Activated CD4-positive, alpha-beta T cell treated with anti-CD3 and anti-CD28 coated beads for 1 hour (primary cell): Measurements from ENCODE around the gene RUFY4.

Experiments used
- DNase-seq: peaks from one replicate; pipeline ENCODE4 v3.0.0-alpha.2; 2020

Gene RUFY4

DNA sequence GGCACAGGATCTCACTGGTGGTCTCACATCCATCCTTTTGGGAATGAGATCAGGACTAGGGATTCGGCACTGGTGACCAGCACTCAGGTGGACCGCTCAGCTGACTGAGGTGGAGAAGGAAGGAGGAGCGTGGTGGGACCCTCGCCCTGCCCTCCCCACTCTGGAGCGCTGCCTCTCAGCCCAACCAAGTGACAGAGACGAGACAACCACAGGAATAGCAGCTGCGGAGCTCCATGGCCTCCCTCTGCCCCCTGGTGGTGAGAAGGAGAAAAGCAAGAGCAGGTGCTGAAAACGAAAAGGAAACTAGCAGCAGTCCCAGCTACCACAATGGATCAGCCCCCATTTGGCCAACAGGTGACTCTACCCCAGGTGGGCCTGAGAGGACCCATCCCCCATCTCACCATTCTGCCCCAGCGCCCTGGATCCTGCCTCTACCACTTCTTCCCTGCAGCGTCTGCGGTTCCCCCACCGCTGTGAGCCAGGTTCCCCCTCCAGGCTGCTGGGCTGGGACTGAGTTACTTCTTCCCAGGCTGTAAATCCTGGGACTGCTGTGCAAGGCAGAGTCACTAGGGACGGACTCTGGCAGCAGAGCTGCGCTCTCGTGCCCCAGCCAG is at the start of gene RUFY4:
TSS of gene RUFY4 (plus strand) at position 533 of the 614 bp plus-strand sequence. CDS start 1,353 bp downstream, outside the sequence.
- DNase-seq: peak; percentile 43

- DNase-seq: no peak
These were observed 49.5 kb upstream of the RUFY4 start for GRCh38 chr2:218019411-218020060.

DNA sequence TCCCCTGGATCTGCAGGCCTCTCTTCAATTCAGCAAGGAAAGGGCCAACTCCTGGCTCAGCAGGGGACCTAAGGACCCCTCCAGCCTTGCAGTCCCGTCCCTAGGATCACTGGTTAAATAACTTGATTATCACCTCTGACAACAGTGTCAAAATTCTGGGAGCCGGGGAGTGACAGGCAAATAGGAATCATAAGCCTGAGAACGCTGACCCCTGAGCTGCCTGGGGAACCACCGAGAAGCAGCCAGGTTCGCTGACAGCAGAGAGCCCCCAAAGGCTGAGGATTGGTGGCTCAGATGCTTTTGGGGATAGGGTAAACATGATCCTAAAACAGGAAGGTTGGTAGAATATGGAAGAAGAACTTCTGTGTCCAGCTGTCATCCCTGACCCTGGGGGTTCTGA is 48.8 kb upstream of the RUFY4 start:
- no peak for DNase-seq

- DNase-seq: no peak
These were observed 48.0 kb upstream of the RUFY4 start for GRCh38 chr2:218020966-218021535.

DNA sequence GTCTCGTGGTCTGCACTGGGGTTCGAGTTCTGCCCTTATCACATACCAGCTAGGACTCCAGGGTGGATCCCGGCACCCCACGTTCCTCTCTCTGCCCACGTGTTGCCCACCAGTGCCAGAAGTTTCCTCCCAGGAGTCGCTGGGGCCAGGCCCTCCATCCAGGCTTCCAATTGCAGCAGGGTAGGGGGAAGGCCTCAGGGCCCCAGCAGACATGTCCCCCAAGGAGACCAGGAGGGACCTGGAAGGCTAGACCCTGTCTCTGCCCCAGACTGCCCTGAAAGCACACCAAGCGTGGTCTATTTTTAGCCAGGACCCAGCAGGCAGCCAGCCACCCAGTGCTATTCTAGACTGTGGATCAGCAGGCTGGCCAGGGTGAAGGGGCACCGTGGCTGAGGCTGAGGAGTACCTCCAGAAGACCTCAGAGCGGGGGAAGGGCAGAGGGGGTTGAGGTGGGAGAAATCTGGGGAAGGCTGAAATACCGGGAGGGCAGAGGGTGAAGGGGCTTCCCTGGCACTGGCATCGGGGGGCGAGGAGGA is 47.4 kb upstream of the RUFY4 start:
- no peak for DNase-seq

GRCh38 chr2:218022131-218022850 is 46.8 kb upstream of the RUFY4 start:
- no peak for DNase-seq

DNA sequence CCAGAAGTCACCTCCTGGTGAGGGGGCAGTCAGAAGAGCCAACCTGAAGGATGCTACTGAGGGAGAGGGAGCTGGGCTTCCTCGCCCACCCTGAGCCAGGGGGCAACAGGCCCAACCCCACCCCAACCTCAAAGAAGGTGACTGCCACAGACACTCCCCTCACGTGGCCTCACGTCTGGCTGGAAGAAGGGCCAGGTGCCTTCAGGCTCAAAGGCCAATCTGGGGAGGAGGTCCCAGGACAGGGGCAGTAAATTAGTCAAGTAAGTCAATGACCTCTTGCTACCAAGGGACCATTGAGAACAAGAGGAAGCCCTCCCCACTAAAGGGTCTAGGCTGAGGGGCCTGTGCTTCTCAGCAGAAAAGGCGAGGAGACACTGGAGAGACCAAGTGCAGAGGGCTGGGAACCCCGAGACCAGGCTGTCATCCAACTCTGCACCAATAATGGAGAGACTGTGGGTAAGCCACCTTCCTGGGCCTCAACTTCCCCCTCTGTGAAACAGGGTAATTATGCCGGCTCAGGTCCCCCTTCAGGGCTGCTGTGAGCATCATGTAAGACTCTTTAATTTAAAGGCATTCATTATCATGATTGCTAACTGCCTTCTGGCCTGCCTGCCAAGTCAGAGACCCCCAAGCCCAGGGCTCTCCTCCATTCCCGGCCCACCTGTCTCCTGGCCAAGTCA is 46.1 kb upstream of the RUFY4 start:
- DNase-seq: no peak

- no peak for DNase-seq
These were observed 45.4 kb upstream of the RUFY4 start for GRCh38 chr2:218023636-218024035.

DNA sequence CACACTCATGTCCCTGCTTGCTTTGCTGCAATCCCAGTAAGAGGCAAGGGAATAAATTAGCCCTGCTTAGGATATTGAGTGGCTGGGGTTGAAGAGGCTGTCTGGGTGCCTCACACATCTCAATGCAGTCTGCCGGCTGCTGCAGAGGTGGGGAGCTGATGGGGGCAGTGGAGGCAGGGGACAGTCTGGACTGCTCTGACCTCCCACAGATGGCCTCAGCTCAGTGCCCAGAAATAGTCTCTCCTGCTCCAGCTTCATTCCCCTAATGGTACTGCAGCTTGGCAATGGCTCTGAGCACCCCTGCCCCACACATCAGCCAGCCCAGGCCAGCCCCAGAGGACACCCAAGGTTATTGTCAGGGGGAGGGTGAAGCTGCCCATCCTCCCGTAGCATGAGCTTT is 44.7 kb upstream of the RUFY4 start:
- DNase-seq: no peak

- DNase-seq: no peak
These were observed 44.2 kb upstream of the RUFY4 start for GRCh38 chr2:218024871-218025270.

DNA sequence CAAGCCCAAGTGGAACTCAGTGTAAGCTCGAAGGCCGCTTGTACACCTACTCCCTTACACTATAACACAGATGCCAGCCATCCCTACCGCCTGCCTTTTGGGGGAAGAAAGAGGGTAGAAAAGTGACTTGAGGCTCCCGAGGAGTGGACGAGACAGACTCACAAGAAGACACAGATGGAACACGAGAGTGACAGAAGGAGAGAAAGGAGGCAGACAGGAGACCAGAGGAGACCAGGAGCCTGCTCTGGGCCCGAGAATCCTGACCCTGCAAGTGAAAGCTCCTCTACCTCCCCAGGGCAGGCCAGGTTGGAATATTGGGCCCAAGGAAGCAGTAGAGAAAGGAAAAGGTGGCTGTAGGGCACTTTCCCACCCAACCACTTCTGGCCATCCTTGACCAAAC is 42.8 kb upstream of the RUFY4 start:
- no peak for DNase-seq

DNA sequence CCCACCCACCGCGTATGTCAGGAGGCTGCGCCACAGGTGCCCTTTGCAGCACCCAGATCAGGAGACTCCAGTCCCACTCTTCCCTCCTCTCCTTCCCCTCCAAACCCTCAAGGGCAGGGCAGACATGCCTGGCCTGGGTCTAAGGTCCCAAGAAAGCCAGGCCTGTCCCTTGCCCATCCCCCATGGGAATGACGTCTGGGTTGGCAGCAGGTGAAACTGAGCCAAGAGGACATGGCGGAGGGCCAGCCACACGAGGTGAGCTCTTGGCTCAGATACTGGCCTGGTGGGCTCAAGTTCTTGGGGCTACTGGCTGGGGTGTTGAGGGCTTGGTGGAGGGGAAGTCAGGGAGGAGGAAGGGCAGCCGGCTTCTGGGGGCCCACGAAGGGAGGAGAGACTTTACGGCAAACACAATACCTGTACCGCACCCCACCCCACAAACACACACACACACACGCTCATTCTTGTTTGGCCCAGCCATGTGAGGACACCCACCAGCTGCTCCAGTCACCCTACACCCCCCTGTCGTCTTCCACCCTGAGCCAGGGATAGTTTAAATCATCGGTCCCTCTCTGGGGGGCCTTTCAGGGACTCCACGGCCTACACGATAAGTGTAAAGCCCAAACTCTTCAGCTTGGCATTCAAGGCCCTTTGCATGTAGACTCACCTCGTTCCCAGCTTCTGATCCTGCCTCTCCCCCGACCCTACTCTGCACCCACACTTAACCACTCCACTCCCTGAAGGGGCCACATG is 42.2 kb upstream of the RUFY4 start:
- DNase-seq: peak; percentile 7

DNA sequence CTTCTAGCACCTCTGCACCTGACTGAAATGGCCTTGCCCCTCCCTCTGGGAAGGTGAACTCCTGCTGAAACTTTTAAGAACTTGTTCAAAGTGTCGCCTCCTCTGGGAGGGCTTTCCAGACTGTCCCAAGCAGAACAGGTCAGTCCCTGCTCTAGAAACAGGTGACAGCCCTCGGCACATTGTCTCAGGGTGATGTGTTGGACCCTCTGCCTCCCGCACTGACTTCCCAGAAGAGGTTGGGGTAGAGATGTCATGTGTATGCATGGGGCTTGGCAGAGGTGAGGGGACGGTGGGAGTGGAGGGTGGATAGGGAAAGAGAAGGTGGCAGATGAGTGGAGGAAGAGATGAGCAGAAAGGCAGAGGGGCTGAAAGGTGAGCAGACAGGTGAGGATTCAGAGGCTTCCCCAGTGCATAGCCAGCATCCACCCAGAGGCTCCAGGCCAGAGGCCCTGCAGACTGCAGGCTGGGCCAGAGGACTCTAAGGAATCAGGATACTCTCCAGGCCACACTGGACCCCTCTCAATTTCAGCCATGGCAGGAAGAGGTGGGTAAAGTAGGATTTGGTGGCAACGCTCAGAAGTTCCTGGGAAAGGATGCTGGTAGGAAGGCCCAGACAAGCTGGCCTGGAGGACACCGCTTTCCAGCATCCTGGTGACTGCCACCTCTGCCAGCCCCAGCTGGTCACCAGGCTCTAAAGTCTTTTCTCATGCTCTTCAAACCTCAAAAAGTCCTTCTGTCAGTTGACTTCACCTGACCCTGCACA is 41.4 kb upstream of the RUFY4 start:
- DNase-seq: peak; percentile 7

DNA sequence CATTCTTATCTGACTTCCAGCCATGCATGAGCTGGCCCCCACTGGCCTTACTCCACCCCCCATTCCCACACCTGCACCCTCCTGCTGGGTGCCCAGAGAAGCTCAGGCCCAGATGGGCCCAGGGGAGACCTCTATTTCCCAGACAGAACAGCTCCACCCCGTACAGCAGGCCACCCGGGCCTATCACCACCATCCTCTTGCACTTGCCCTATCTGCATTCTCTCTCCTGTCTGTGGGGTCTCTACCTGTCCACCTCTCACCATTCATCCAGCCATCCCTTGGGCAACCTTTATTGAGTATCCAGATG is 40.9 kb upstream of the RUFY4 start:
- no peak for DNase-seq

GRCh38 chr2:218028562-218029348 is 40.3 kb upstream of the RUFY4 start:
- DNase-seq: no peak

DNA sequence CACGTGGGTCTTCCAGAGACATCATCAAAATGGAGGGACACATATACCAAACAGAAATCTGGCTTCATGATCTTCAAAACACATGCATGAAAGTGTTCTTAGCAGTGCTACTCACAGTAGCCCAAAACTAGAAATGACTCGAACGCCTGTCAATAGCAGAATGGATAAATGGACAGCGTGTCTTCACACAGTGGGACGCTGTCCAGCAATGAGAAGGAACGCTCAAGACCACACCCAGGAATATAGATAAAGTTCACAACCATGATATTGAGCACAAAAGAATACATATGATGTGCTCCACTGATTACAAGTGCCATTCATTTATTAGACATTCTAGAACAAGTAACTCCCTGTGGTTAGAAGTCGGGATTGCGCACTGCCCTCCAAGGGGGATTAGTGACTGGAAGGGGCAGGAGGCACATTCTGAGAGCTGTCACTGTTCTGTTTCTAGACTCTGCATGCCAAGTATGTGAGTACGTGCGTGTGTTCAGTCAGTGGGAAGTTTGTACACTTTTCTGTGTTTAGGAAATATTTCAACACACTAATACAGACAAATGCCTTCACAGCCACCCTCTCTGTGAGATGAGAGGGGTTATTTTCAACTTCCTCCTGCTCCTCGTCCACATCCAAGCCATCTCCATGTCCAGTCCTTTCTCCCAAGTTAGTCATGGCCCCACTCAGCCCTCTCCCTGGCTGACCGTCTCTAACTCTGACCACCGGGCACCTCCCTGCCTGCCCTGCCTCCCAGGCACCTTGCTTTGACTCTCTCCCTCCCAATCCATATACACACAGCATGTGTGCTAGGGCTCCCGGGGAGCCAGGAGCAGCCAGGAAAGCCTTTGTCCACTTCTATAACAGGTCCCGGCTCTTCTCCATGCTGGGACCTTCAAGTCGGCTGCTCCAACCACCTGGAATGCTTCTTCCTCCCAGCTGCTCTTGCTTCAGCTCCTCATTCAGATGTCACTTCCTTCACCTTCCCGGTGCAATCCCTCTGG is 39.4 kb upstream of the RUFY4 start:
- no peak for DNase-seq

DNA sequence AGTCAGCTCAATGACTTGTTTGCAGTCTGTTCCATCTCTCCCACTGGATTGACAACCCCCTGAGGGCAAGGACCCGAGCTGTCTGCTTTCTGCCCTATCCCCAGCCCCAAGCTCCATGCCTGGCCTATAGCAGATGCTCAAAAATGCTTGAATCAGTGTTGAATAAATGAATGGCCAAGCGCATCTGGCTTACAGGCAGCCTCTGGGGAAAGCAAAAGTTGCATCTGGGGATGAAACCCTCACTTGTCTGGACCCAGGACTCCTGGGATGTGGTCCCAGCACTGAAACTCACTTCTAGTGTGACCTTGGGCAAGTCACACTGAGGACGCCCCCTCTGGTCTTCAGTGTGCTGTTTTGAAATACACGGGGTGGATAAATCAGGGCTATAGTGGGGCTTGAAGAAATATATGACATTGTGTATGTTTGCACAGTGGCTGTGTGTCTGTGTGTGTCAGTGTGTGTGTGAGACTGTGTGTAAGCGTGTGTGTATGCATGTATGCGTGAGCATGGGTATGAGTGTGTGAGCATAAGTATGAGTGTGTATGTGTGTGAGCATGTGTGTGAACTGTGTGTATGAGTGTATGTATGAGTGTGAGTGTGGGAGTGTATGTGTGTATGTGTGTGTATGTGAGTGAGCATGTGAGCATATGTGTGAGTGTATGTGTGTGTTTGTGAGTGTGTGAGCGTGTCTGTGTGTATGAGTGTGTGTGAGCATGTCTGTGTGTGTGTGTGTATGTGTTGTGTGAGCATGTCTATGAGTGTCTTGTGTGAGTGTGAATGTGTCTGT is 38.5 kb upstream of the RUFY4 start:
- DNase-seq: no peak

DNA sequence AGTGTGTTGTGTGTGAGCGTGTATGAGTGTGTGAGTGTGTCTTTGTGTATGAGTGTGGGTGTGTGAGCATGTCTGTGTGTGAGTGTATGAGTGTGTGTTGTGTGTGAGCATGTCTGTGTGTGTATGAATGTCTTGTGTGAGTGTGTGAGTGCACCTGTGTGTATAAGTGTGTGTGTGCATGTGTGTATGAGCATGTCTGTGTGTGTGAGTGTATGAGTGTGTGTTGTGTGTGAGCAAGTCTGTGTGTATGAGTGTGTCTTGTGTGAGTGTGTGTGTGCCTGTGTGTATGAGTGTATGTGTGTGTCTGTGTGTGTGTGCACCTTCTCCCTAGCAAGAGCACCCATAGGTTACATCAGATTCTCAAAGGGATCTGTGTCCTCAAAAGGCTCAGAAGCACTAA is 37.8 kb upstream of the RUFY4 start:
- no peak for DNase-seq

- no peak for DNase-seq
These were observed 37.2 kb upstream of the RUFY4 start for GRCh38 chr2:218031771-218032257.
